K562 (cell line): Measurements from ENCODE around the gene NPIPB2. TPM values are rescaled to one million over a fixed set of nuclear protein-coding genes. Genes with fewer than 3 reads are reported as not detected.

Experiments used
- DACH1 ChIP-seq: fragments of 450-650 bp; IDR thresholded peaks from 2 replicates; pipeline ENCODE4 v1.6.1; 2018; ENCODE audit not compliant: partially characterized antibody
- E2F3 ChIP-seq: fragments of 250-450 bp; sonication (Bioruptor Pico); IDR thresholded peaks from 2 replicates; pipeline ENCODE4 v1.4.0; 2020; ENCODE audit warnings: mild to moderate bottlenecking
- GATAD2B ChIP-seq: fragments of 450-650 bp; IDR thresholded peaks from 2 replicates; pipeline ENCODE4 v1.6.1; 2017; ENCODE audit warnings: mild to moderate bottlenecking, borderline replicate concordance
- HDAC6 ChIP-seq: IDR thresholded peaks from 2 replicates; pipeline ENCODE4 v1.6.1; 2012; ENCODE audit warnings: low read depth, mild to moderate bottlenecking, control low read depth, inconsistent platforms, low read length, moderate library complexity
- KDM4B ChIP-seq, 2 experiments: fragments of 450-650 bp in 1 of 2; sonication (generic) in 1 of 2; IDR thresholded peaks; 2 replicates each; pipeline ENCODE4 v1.6.1; 2016 to 2017; ENCODE audit warnings: borderline replicate concordance in 2 of 2, antibody characterized with exemption in 1 of 2, low read depth in 1 of 2, mild to moderate bottlenecking in 1 of 2
- RBM14 ChIP-seq: fragments of 200-400 bp; formaldehyde crosslinking; IDR thresholded peaks from 2 replicates; pipeline ENCODE4 v1.6.1; 2018; ENCODE audit warnings: low read depth, mild to moderate bottlenecking, low read length, moderate library complexity, borderline replicate concordance; ENCODE audit not compliant: insufficient read depth
- RBM39 ChIP-seq: fragments of 200-400 bp; formaldehyde crosslinking; optimal IDR thresholded peaks from 2 replicates; pipeline ENCODE3; 2018; ENCODE audit warnings: low read depth, low read length
- RNF2 ChIP-seq: sonication (generic); IDR thresholded peaks from 2 replicates; pipeline ENCODE4 v1.6.1; 2016
- SIN3A ChIP-seq, 2 experiments: fragments of 150-350 bp in 1 of 2; IDR thresholded peaks; 2 replicates each; pipeline ENCODE4 v1.6.1; 2011 to 2016; ENCODE audit warnings: borderline replicate concordance in 2 of 2, low read depth in 2 of 2, low read length in 2 of 2, mild to moderate bottlenecking in 2 of 2, moderate library complexity in 2 of 2; ENCODE audit not compliant: control insufficient read depth in 1 of 2
- TSHZ1 ChIP-seq: fragments of 250-450 bp; sonication (Bioruptor Pico); IDR thresholded peaks from 2 replicates; pipeline ENCODE4 v1.4.0; 2020; ENCODE audit warnings: mild to moderate bottlenecking, moderate library complexity
- polyA plus RNA-seq, 8 experiments: library from polyadenylated mRNA; depleted of rRNA in 4 of 8; stranded (reverse) in 5 of 8; unstranded in 3 of 8; fragments of >200 nt; fragmentation: Nextera tagmentation in 2 of 8; fragmentation: Illumina TruSeq in 1 of 8; extraction: Ambion mirVana in 2 of 8; extraction: Trizol in 1 of 8; gene quantifications; 2 replicates each; pipeline versions ENCODE4 v1.2.1 to v1.2.3, GENCODE V29; 2011 to 2014; ENCODE audit warnings: inconsistent platforms in 1 of 8, missing spikeins in 1 of 8
- total RNA-seq, 7 experiments: library from RNA; depleted of rRNA in 6 of 7; stranded (reverse); fragments of >200 nt in 6 of 7; fragmentation: Illumina TruSeq in 2 of 7; extraction: Trizol in 2 of 7; gene quantifications; 2 replicates each; pipeline versions ENCODE4 v1.2.1 to v1.2.3, GENCODE V29; 2011 to 2021; ENCODE audit warnings: low replicate concordance in 1 of 7
- TF ChIP-seq, protein P1 (sequence below): fragments of 250-450 bp; sonication (Bioruptor Pico); IDR thresholded peaks from 2 replicates; pipeline ENCODE4 v1.9.0; 2021; ENCODE audit warnings: mild to moderate bottlenecking, inconsistent platforms
- TF ChIP-seq, protein P2 (sequence below): sonication (generic); formaldehyde crosslinking; IDR thresholded peaks from 2 replicates; pipeline ENCODE4 v1.8.0; 2022; ENCODE audit warnings: mild to moderate bottlenecking, missing genetic modification reagents

NPIPB2 gene
- total and polyA plus RNA-seq, 9 of the 15 experiments (the other 6 are each of a cell fraction or from before 2014, with no cell fraction given), result 0.21 to 2.9 (median 1.6) TPM; not detected in 1

DNA sequence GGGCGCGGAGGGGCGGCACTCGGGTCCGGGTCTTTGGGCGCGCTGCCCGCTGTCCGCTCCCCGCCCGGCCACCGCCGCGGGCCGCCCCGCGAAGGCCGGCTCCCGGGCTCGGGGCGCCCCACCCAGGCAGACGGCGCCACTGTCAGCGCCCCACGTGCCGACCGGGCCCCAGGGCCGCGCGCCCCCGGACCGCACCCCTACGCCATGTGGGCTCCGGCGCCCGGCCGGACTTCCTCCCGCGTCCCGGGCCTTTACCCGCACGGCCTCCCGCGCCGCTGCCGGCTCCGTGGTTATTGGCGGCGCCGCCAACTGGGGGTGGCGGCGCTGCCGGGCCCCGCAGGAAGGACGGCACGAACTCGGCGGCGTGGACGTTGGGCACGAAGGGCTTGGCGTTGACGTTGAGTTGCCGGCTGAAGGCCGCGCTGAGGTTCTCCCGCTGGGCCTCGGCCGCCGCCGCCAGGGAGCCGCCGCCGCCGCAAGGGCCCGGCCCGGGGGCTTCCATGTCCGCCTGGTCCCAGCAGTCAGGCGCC lies 26.7 kb downstream of the NPIPB2 start (continued):
- TF ChIP-seq TSHZ1 (no peak), DACH1 (no peak), RBM14 (0 out of 2 replicates have a peak, but pooled peaks have one; percentile 8), GATAD2B (no peak; the same call in 1 of the 2 replicates), KDM4B (IDR thresholded peaks at IDR 0.05; ENCODE audit: borderline replicate concordance in 2 of 2, low read depth in 1 of 2) (no peak), E2F3 (CRISPR knock-in tag) (no peak), RBM39 (no peak), HDAC6 (no peak), RNF2 (no peak), SIN3A (IDR thresholded peaks at IDR 0.05; ENCODE audit: borderline replicate concordance in 2 of 2, control insufficient read depth in 1 of 2, low read depth in 2 of 2, low read length in 2 of 2) (peak; percentile 52 to 95; a peak in 2 of 4 replicates)
- TF ChIP-seq, protein P1, sequence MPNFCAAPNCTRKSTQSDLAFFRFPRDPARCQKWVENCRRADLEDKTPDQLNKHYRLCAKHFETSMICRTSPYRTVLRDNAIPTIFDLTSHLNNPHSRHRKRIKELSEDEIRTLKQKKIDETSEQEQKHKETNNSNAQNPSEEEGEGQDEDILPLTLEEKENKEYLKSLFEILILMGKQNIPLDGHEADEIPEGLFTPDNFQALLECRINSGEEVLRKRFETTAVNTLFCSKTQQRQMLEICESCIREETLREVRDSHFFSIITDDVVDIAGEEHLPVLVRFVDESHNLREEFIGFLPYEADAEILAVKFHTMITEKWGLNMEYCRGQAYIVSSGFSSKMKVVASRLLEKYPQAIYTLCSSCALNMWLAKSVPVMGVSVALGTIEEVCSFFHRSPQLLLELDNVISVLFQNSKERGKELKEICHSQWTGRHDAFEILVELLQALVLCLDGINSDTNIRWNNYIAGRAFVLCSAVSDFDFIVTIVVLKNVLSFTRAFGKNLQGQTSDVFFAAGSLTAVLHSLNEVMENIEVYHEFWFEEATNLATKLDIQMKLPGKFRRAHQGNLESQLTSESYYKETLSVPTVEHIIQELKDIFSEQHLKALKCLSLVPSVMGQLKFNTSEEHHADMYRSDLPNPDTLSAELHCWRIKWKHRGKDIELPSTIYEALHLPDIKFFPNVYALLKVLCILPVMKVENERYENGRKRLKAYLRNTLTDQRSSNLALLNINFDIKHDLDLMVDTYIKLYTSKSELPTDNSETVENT (CRISPR knock-in tag), result no peak
- TF ChIP-seq, protein P2, sequence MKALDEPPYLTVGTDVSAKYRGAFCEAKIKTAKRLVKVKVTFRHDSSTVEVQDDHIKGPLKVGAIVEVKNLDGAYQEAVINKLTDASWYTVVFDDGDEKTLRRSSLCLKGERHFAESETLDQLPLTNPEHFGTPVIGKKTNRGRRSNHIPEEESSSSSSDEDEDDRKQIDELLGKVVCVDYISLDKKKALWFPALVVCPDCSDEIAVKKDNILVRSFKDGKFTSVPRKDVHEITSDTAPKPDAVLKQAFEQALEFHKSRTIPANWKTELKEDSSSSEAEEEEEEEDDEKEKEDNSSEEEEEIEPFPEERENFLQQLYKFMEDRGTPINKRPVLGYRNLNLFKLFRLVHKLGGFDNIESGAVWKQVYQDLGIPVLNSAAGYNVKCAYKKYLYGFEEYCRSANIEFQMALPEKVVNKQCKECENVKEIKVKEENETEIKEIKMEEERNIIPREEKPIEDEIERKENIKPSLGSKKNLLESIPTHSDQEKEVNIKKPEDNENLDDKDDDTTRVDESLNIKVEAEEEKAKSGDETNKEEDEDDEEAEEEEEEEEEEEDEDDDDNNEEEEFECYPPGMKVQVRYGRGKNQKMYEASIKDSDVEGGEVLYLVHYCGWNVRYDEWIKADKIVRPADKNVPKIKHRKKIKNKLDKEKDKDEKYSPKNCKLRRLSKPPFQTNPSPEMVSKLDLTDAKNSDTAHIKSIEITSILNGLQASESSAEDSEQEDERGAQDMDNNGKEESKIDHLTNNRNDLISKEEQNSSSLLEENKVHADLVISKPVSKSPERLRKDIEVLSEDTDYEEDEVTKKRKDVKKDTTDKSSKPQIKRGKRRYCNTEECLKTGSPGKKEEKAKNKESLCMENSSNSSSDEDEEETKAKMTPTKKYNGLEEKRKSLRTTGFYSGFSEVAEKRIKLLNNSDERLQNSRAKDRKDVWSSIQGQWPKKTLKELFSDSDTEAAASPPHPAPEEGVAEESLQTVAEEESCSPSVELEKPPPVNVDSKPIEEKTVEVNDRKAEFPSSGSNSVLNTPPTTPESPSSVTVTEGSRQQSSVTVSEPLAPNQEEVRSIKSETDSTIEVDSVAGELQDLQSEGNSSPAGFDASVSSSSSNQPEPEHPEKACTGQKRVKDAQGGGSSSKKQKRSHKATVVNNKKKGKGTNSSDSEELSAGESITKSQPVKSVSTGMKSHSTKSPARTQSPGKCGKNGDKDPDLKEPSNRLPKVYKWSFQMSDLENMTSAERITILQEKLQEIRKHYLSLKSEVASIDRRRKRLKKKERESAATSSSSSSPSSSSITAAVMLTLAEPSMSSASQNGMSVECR, result 0 out of 2 replicates have a peak, but pooled peaks have one; percentile 23
